ENCODE data around the gene GFRAL. TPM values are rescaled to one million over a fixed set of nuclear protein-coding genes. Genes with fewer than 3 reads are reported as not detected.
"Not testable (repeated sequence)": the region's sequence is repeated elsewhere in the genome, so short reads cannot be mapped to it uniquely, and the experiment has no call there.

The GFRAL gene, protein sequence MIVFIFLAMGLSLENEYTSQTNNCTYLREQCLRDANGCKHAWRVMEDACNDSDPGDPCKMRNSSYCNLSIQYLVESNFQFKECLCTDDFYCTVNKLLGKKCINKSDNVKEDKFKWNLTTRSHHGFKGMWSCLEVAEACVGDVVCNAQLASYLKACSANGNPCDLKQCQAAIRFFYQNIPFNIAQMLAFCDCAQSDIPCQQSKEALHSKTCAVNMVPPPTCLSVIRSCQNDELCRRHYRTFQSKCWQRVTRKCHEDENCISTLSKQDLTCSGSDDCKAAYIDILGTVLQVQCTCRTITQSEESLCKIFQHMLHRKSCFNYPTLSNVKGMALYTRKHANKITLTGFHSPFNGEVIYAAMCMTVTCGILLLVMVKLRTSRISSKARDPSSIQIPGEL
- not detected for total RNA-seq
- not detected for polyA plus RNA-seq

DNA sequence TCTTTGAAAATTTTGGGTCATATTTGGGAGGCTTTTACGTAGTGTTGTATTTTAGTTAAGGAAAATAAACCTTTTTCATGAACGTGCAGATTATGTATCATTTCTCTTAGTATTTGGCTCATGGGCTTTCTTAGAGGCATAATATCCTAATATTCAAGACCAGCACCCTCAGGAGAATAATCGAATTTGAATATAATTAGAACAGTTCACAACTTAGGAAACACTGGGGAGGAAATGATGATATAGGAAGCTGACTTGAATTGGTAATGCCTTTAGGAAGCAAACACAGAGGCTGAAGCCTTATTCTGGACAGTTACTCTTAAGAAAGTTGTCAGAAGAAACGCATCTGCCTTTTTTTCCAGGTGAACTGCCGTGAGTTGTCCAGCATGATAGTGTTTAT is at the start of gene GFRAL:
Gene GFRAL, plus strand, starts transcription at position 301 of the 400 bp plus-strand sequence. Its CDS starts 86 bp downstream, at position 387.
- Histone ChIP-seq H3K27ac (ENCODE audit: low read depth, low read length) (no peak within 1 kb of the TSS), H3K36me3 (ENCODE audit: insufficient read depth, low read length) (no peaks in the 10 kb centered on the region), H3K4me3 (ENCODE audit: low read length) (no peak within 1 kb of the TSS), H3K9me3 (ENCODE audit: low read length) (no peaks in the 10 kb centered on the region), H3K4me1 (ENCODE audit: insufficient read depth, low read length) (no peaks in the 10 kb centered on the region), H3K27me3 (ENCODE audit: insufficient read depth, low read length, poor library complexity, severe bottlenecking) (no peaks in the 10 kb centered on the region)
- DNase-seq: no peak
- Mint-ChIP-seq H3K27me3 (no peaks in the 10 kb centered on the region), H3K27ac (no peak within 1 kb of the TSS), H3K4me1 (no peaks in the 10 kb centered on the region), H3K36me3 (no peaks in the 10 kb centered on the region), H3K4me3 (no peak within 1 kb of the TSS), H3K9me3 (peaks cover 3 to 38% (median 5%) of the 10 kb centered on the region in 5 donors)
- ChIA-PET CTCF (no interaction called here), POLR2A (no interaction called here)

DNA sequence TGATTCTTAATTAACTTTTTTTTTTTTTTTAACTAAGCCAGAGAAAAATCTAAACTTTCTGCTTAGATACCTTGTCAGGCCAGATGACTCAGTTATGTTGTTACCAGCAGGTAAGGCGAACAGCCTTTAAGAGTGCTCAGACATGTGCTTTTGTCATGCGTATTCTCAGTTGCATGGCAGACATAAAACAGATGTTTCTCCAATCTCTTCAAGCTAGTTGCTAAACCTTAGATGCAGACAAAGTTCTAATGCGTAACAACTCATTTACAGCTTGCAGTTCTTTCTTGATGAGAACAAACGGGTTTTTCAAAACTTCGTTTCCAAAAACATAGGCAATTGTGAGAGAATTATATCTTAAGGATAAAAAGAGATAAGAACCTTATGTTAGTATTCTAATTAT is 49.6 kb upstream of the GFRAL start:
- DNase-seq: no peak
- no peak overlapping the region for H3K4me3 Mint-ChIP-seq
- Histone ChIP-seq H3K9me3 (ENCODE audit: low read length) (no peaks in the 10 kb centered on the region), H3K27ac (ENCODE audit: low read depth, low read length) (no peak overlapping the region), H3K4me3 (ENCODE audit: low read length) (no peak overlapping the region), H3K36me3 (ENCODE audit: insufficient read depth, low read length) (no peaks in the 10 kb centered on the region), H3K27me3 (ENCODE audit: insufficient read depth, low read length, poor library complexity, severe bottlenecking) (no peaks in the 10 kb centered on the region), H3K4me1 (ENCODE audit: insufficient read depth, low read length) (no peaks in the 10 kb centered on the region)
- POLR2A ChIA-PET: no interaction called here
- H3K27me3 Mint-ChIP-seq: no peaks in the 10 kb centered on the region
- H3K27ac Mint-ChIP-seq: no peak overlapping the region
- H3K9me3 Mint-ChIP-seq: peaks cover 0 to 27% (median 7%) of the 10 kb centered on the region in 5 donors
- H3K4me1 Mint-ChIP-seq: no peaks in the 10 kb centered on the region
- no peaks in the 10 kb centered on the region for H3K36me3 Mint-ChIP-seq
- CTCF ChIA-PET: no interaction called here

DNA sequence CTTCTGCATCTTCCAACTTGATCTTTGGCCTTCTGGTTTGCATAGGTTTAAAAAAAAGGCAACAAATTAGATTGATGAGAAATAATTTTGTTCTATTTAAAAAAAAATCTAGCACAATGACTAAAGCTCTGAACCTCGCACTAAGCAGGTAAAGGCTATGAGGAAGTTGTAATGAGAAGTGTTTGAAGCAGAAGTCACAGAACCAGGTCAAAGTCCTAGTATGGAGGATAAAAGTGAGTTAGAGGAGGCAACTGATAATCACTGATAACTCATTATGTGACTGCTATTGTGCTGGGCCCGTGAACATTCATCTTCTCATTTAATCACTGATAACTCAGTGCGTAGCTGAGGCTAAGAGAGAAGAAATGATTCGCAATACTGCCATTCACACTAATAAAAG is 46.1 kb upstream of the GFRAL start:
- Histone ChIP-seq H3K27me3 (ENCODE audit: insufficient read depth, low read length, poor library complexity, severe bottlenecking) (no peaks in the 10 kb centered on the region), H3K9me3 (ENCODE audit: low read length) (no peaks in the 10 kb centered on the region), H3K27ac (ENCODE audit: low read depth, low read length) (no peak overlapping the region), H3K36me3 (ENCODE audit: insufficient read depth, low read length) (no peaks in the 10 kb centered on the region), H3K4me3 (ENCODE audit: low read length) (no peak overlapping the region), H3K4me1 (ENCODE audit: insufficient read depth, low read length) (no peaks in the 10 kb centered on the region)
- DNase-seq: no peak
- H3K4me3 Mint-ChIP-seq: no peak overlapping the region
- peaks cover 0 to 1% (median 0%) of the 10 kb centered on the region in 3 donors for H3K36me3 Mint-ChIP-seq
- H3K9me3 Mint-ChIP-seq: peaks cover 0 to 16% (median 6%) of the 10 kb centered on the region in 5 donors
- H3K27me3 Mint-ChIP-seq: no peaks in the 10 kb centered on the region
- H3K4me1 Mint-ChIP-seq: no peaks in the 10 kb centered on the region
- ChIA-PET CTCF (interaction anchor here (1.0 kb wide), 1 partner anchor 11 kb away, joined by 3 read pairs; no protein-coding TSS in a partner anchor), POLR2A (no interaction called here)
- H3K27ac Mint-ChIP-seq: no peak overlapping the region

DNA sequence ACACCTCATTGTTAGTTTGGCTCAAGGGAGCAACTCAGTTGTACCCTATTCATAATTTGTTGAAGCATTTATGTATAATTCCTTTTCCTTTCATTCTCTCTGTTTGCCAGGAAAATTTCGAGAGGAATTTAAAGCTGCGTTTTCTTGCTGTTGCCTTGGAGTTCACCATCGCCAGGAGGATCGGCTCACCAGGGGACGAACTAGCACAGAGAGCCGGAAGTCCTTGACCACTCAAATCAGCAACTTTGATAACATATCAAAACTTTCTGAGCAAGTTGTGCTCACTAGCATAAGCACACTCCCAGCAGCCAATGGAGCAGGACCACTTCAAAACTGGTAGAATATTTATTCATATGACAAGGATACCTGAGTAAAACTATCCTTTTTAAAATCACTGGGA is 45.2 kb upstream of the GFRAL start:
- Histone ChIP-seq H3K27me3 (ENCODE audit: insufficient read depth, low read length, poor library complexity, severe bottlenecking) (no peaks in the 10 kb centered on the region), H3K4me1 (ENCODE audit: insufficient read depth, low read length) (no peaks in the 10 kb centered on the region), H3K36me3 (ENCODE audit: insufficient read depth, low read length) (no peaks in the 10 kb centered on the region), H3K27ac (ENCODE audit: low read depth, low read length) (no peak overlapping the region), H3K9me3 (ENCODE audit: low read length) (no peaks in the 10 kb centered on the region), H3K4me3 (ENCODE audit: low read length) (no peak overlapping the region)
- CTCF ChIA-PET: no interaction called here
- Mint-ChIP-seq H3K9me3 (peaks cover 0 to 16% (median 7%) of the 10 kb centered on the region in 5 donors), H3K4me3 (no peak overlapping the region), H3K27ac (no peak overlapping the region), H3K4me1 (no peaks in the 10 kb centered on the region), H3K36me3 (peaks cover 0 to 1% (median 0%) of the 10 kb centered on the region in 3 donors), H3K27me3 (no peaks in the 10 kb centered on the region)
- POLR2A ChIA-PET: no interaction called here
- no peak for DNase-seq

DNA sequence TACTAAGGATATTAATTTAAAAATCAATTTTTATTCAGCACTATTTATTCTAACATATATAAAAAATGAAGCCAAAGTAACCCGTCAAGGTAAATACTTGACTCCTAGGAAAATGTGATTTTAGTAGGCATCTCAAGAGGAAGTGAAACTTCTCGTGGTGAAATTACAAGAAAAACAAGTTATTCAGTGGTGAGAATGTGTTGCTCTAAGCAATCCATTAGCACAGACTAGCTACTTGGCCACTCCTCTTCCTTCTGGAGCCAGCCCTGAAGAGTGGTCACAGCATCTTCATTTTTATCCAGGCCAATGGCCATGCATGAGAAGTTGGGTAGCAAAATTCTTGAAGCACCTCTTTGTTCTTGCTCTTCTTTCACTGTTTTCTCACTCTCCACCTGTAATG is 40.4 kb upstream of the GFRAL start:
- Mint-ChIP-seq H3K36me3 (peaks cover 0 to 1% (median 0%) of the 10 kb centered on the region in 3 donors), H3K4me1 (no peaks in the 10 kb centered on the region), H3K4me3 (no peak overlapping the region), H3K27ac (no peak overlapping the region), H3K27me3 (no peaks in the 10 kb centered on the region), H3K9me3 (peaks cover 2 to 26% (median 15%) of the 10 kb centered on the region in 5 donors)
- Histone ChIP-seq H3K4me3 (ENCODE audit: low read length) (no peak overlapping the region), H3K9me3 (ENCODE audit: low read length) (no peaks in the 10 kb centered on the region), H3K27ac (ENCODE audit: low read depth, low read length) (no peak overlapping the region), H3K36me3 (ENCODE audit: insufficient read depth, low read length) (no peaks in the 10 kb centered on the region), H3K27me3 (ENCODE audit: insufficient read depth, low read length, poor library complexity, severe bottlenecking) (no peaks in the 10 kb centered on the region), H3K4me1 (ENCODE audit: insufficient read depth, low read length) (no peaks in the 10 kb centered on the region)
- DNase-seq: no peak
- POLR2A ChIA-PET: no interaction called here
- CTCF ChIA-PET: interaction anchor here (1.3 kb wide), 1 partner anchor 45 kb away, joined by 3 read pairs; no protein-coding TSS in a partner anchor

DNA sequence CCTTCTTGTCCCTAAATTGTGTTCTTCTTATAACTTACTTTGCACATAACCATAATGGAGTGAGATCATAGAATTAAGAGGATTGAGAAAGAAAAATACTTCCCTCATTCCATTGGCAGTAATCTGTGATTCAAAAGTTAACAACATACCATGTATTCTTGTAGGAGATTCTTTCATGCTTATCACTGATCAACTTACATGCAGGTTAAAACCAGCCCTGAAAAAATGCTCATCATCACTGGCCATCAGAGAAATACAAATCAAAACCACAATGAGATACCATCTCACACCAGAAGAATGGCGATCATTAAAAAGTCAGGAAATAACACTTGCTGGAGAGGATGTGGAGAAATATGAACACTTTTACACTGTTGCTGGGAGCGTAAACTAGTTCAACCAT is 36.5 kb upstream of the GFRAL start:
- no peak overlapping the region for H3K27ac Mint-ChIP-seq
- Histone ChIP-seq H3K27ac (ENCODE audit: low read depth, low read length) (no peak overlapping the region), H3K4me3 (ENCODE audit: low read length) (no peak overlapping the region), H3K27me3 (ENCODE audit: insufficient read depth, low read length, poor library complexity, severe bottlenecking) (no peaks in the 10 kb centered on the region), H3K4me1 (ENCODE audit: insufficient read depth, low read length) (no peaks in the 10 kb centered on the region), H3K9me3 (ENCODE audit: low read length) (no peaks in the 10 kb centered on the region), H3K36me3 (ENCODE audit: insufficient read depth, low read length) (no peaks in the 10 kb centered on the region)
- CTCF ChIA-PET: no interaction called here
- H3K4me3 Mint-ChIP-seq: no peak overlapping the region
- no peaks in the 10 kb centered on the region for H3K36me3 Mint-ChIP-seq
- POLR2A ChIA-PET: no interaction called here
- no peak for DNase-seq
- H3K9me3 Mint-ChIP-seq: peaks cover 2 to 28% (median 21%) of the 10 kb centered on the region in 5 donors
- no peaks in the 10 kb centered on the region for H3K27me3 Mint-ChIP-seq
- no peaks in the 10 kb centered on the region for H3K4me1 Mint-ChIP-seq

DNA sequence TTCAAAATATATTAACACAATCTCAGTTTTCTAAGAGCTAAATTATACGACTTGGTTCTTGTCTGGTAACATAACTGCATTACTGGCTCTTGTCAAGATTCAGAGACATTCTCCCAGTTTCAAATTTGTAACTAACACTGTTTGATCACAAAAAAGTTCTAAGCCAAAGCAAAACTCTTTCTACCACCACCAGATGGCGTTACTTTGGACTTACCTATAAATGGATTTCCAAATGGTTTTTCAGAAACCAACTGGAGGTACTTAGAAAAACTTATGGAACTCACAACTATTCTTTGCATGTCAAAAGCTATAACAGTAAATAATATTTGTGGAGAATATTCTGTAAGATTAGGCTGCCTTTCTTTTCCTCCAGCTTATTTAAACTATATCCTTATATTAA is 34.2 kb upstream of the GFRAL start:
- Histone ChIP-seq H3K27me3 (ENCODE audit: insufficient read depth, low read length, poor library complexity, severe bottlenecking) (no peaks in the 10 kb centered on the region), H3K4me3 (ENCODE audit: low read length) (no peak overlapping the region), H3K36me3 (ENCODE audit: insufficient read depth, low read length) (no peaks in the 10 kb centered on the region), H3K9me3 (ENCODE audit: low read length) (no peaks in the 10 kb centered on the region), H3K4me1 (ENCODE audit: insufficient read depth, low read length) (no peaks in the 10 kb centered on the region), H3K27ac (ENCODE audit: low read depth, low read length) (no peak overlapping the region)
- H3K9me3 Mint-ChIP-seq: peaks cover 8 to 26% (median 20%) of the 10 kb centered on the region in 5 donors
- DNase-seq: no peak
- H3K36me3 Mint-ChIP-seq: no peaks in the 10 kb centered on the region
- H3K27ac Mint-ChIP-seq: no peak overlapping the region
- POLR2A ChIA-PET: no interaction called here
- H3K27me3 Mint-ChIP-seq: no peaks in the 10 kb centered on the region
- H3K4me1 Mint-ChIP-seq: no peaks in the 10 kb centered on the region
- CTCF ChIA-PET: no interaction called here
- H3K4me3 Mint-ChIP-seq: no peak overlapping the region

DNA sequence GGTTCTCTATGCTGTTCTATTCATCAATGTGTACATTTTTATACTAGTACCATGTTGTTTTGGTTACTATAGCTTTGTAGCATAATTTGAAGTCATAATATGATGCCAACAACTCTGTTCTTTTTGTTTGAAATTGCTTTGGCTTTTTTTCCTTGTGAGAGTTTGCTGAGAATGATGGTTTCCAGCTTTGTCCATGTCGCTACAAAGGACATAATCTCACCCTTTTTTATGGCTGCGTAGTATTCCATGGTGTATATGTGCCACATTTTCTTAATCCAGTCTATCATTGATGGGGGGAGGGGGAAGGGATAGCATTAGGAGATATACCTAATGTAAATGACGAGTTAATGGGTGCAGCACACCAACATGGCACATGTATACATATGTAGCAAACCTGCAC is 30.1 kb upstream of the GFRAL start:
- H3K36me3 ChIP-seq (ENCODE audit: insufficient read depth, low read length); H3K27ac Mint-ChIP-seq; H3K4me1 Mint-ChIP-seq; H3K4me3 Mint-ChIP-seq; H3K4me1 ChIP-seq (ENCODE audit: insufficient read depth, low read length); H3K27me3 Mint-ChIP-seq; H3K4me3 ChIP-seq (ENCODE audit: low read length); DNase-seq; H3K27ac ChIP-seq (ENCODE audit: low read depth, low read length); CTCF ChIA-PET; H3K27me3 ChIP-seq (ENCODE audit: insufficient read depth, low read length, poor library complexity, severe bottlenecking); H3K36me3 Mint-ChIP-seq; POLR2A ChIA-PET; H3K9me3 ChIP-seq (ENCODE audit: low read length): not testable (repeated sequence)
- H3K9me3 Mint-ChIP-seq: peaks cover 6 to 24% (median 19%) of the 10 kb centered on the region in 5 donors
